Liver (tissue), 9 donors: ENCODE data around the gene SZT2. TPM values are rescaled to one million over a fixed set of nuclear protein-coding genes. Genes with fewer than 3 reads are reported as not detected.

Experiments
- DNase-seq: peaks from one replicate; pipeline ENCODE4 v3.0.0-alpha.2; 2017; ENCODE audit warnings: low spot score
- H3K27ac ChIP-seq, 2 donors: one replicate each; pipeline ENCODE4 v1.7.0; 2013; ENCODE audit warnings: inconsistent platforms in 2 of 2, low read length in 2 of 2, control low read depth in 1 of 2, low read depth in 1 of 2, mild to moderate bottlenecking in 1 of 2
- H3K27me3 ChIP-seq, 4 donors: one replicate each; pipeline versions ENCODE4 v1.6.1 to v1.7.0; 2013; ENCODE audit warnings: low read length in 3 of 4, inconsistent platforms in 1 of 4, mild to moderate bottlenecking in 1 of 4, moderate library complexity in 1 of 4; ENCODE audit not compliant: control insufficient read depth in 4 of 4, insufficient read depth in 4 of 4
- H3K36me3 ChIP-seq, 4 donors: one replicate each; pipeline versions ENCODE4 v1.6.1 to v1.7.0; 2013; ENCODE audit warnings: low read length in 3 of 4, mild to moderate bottlenecking in 3 of 4, low read depth in 1 of 4, moderate library complexity in 1 of 4; ENCODE audit not compliant: control insufficient read depth in 4 of 4, insufficient read depth in 3 of 4
- H3K4me1 ChIP-seq, 4 donors: one replicate each; pipeline versions ENCODE4 v1.6.1 to v1.7.0; 2013; ENCODE audit warnings: low read length in 3 of 4, mild to moderate bottlenecking in 3 of 4, moderate library complexity in 1 of 4; ENCODE audit not compliant: control insufficient read depth in 4 of 4, insufficient read depth in 4 of 4
- H3K4me3 ChIP-seq, 3 donors: one replicate each; pipeline versions ENCODE4 v1.6.1 to v1.7.0; 2013; ENCODE audit warnings: low read length in 3 of 3, control low read depth in 1 of 3, low read depth in 1 of 3, mild to moderate bottlenecking in 1 of 3
- H3K9ac ChIP-seq, 2 donors: one replicate each; pipeline ENCODE4 v1.7.0; 2013; ENCODE audit warnings: low read length in 2 of 2, mild to moderate bottlenecking in 2 of 2, moderate library complexity in 2 of 2, control low read depth in 1 of 2, low read depth in 1 of 2
- H3K9me3 ChIP-seq, 4 donors: one replicate each; pipeline versions ENCODE4 v1.6.1 to v1.7.0; 2013; ENCODE audit warnings: low read length in 3 of 4; ENCODE audit not compliant: control insufficient read depth in 4 of 4
- CTCF ChIP-seq: fragments of 150-350 bp; IDR thresholded peaks from 2 replicates; pipeline ENCODE4 v1.5.1; 2017; ENCODE audit warnings: improper control_type of control experiment, low read depth, low read length; ENCODE audit not compliant: missing input control
- EGR1 ChIP-seq, 2 donors: IDR thresholded peaks; 2 replicates each; pipeline ENCODE4 v1.6.1; 2016 to 2018; ENCODE audit warnings: antibody characterized with exemption in 2 of 2, low read depth in 2 of 2
- FOXA1 ChIP-seq: IDR thresholded peaks from 2 replicates; pipeline ENCODE4 v1.6.1; 2016; ENCODE audit warnings: antibody characterized with exemption
- FOXA2 ChIP-seq: IDR thresholded peaks from 2 replicates; pipeline ENCODE4 v1.6.1; 2016; ENCODE audit warnings: antibody characterized with exemption
- GABPA ChIP-seq, 2 donors: IDR thresholded peaks in 1 of 2; conservative IDR thresholded peaks in 1 of 2; 2 replicates each; pipeline ENCODE4 v1.6.1; 2016; ENCODE audit warnings: antibody characterized with exemption in 2 of 2, mild to moderate bottlenecking in 1 of 2, moderate library complexity in 1 of 2
- HNF4A ChIP-seq, 2 donors: conservative IDR thresholded peaks; 2 replicates each; pipeline ENCODE4 v1.6.1; 2016; ENCODE audit warnings: antibody characterized with exemption in 2 of 2, mild to moderate bottlenecking in 2 of 2
- HNF4G ChIP-seq: IDR thresholded peaks from 2 replicates; pipeline ENCODE4 v1.6.1; 2016; ENCODE audit warnings: antibody characterized with exemption
- JUND ChIP-seq, 2 donors: IDR thresholded peaks; 2 replicates each; pipeline ENCODE4 v1.6.1; 2016; ENCODE audit warnings: antibody characterized with exemption in 2 of 2
- MAX ChIP-seq: IDR thresholded peaks from 2 replicates; pipeline ENCODE4 v1.6.1; 2016; ENCODE audit warnings: antibody characterized with exemption
- NR2F2 ChIP-seq: IDR thresholded peaks from 2 replicates; pipeline ENCODE4 v1.6.1; 2016; ENCODE audit warnings: antibody characterized with exemption
- RAD21 ChIP-seq, 2 donors: IDR thresholded peaks; 2 replicates each; pipeline ENCODE4 v1.6.1; 2016; ENCODE audit warnings: antibody characterized with exemption in 2 of 2, mild to moderate bottlenecking in 2 of 2
- RXRA ChIP-seq, 2 donors: IDR thresholded peaks; 2 replicates each; pipeline ENCODE4 v1.6.1; 2017 to 2018; ENCODE audit warnings: antibody characterized with exemption in 2 of 2, mild to moderate bottlenecking in 1 of 2
- SP1 ChIP-seq: IDR thresholded peaks from 2 replicates; pipeline ENCODE4 v1.6.1; 2018; ENCODE audit warnings: antibody characterized with exemption, mild to moderate bottlenecking
- YY1 ChIP-seq: IDR thresholded peaks from 2 replicates; pipeline ENCODE4 v1.6.1; 2016; ENCODE audit warnings: antibody characterized with exemption, mild to moderate bottlenecking
- ZBTB33 ChIP-seq: IDR thresholded peaks from 2 replicates; pipeline ENCODE4 v1.6.1; 2016; ENCODE audit warnings: antibody characterized with exemption
- WGBS: extraction: QIAGEN DNeasy Blood & Tissue Kit; methylation state at CpG from one replicate; pipeline ENCODE4 v1.1.7; 2013; 5-methylcytosine and 5-hydroxymethylcytosine counted together
- polyA plus RNA-seq, 2 donors: library from polyadenylated mRNA; stranded (reverse) in 1 of 2; unstranded in 1 of 2; fragments of 200-250 nt in 1 of 2; fragments of >200 nt in 1 of 2; fragmentation: Nextera tagmentation in 1 of 2; extraction: Ambion mirVana in 1 of 2; gene quantifications; one replicate each; pipeline versions ENCODE4 v1.2.1 to v1.2.3, GENCODE V29; 2013 to 2015
- total RNA-seq, 2 donors: library from RNA; depleted of rRNA; stranded (reverse); fragments of >200 nt; gene quantifications; one replicate each; pipeline ENCODE4 v1.2.3, GENCODE V29; 2014
- TF ChIP-seq, protein P1 (sequence below): IDR thresholded peaks from 2 replicates; pipeline ENCODE4 v1.6.1; 2016; ENCODE audit warnings: antibody characterized with exemption, mild to moderate bottlenecking
- donor health status: healthy.
- donor health status: healthy.
- donor health status: healthy.
- donor health status: healthy.
- donor health status: healthy.

SZT2 gene
- total and polyA plus RNA-seq, 4 donors: 4.8 to 31.0 (median 11.9) TPM

DNA sequence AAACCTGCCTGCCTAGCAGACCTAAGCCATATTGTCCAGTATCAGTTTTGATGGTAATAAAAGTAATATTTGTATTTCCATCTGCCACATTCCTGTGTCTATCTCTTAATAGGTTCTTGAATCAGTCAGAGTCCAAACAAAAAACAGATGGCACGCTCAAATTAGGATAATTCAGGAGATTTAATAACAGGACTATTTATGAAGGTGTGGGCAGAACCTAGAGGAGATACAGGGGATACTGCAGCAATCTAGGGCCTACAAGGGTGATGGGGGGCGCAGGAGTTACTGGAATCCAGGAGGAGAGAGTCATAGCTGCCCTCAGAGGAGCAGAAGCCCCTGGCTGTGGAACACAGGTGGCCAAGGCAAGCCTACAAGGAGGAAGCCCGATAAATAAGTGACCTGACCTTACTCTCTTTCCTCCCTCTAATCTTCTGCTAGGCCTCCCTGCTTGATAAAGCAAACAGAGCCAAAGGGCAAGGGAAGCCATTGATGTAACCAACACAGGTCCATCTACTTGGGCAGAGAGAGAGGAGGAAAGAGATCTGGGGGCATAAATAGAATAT lies 75.9 kb downstream of the SZT2 start:
- Histone ChIP-seq H3K27ac (no peak overlapping the region), H3K27me3 (no peaks in the 10 kb centered on the region), H3K9me3 (no peaks in the 10 kb centered on the region), H3K36me3 (no peaks in the 10 kb centered on the region), H3K4me3 (no peak overlapping the region), H3K4me1 (peaks cover 0 to 2% (median 0%) of the 10 kb centered on the region in 4 donors), H3K9ac (no peak overlapping the region)
- TF ChIP-seq EGR1 (IDR thresholded peaks at IDR 0.05; ENCODE audit: low read depth in 2 of 2): no peak
- TF ChIP-seq, protein P1, sequence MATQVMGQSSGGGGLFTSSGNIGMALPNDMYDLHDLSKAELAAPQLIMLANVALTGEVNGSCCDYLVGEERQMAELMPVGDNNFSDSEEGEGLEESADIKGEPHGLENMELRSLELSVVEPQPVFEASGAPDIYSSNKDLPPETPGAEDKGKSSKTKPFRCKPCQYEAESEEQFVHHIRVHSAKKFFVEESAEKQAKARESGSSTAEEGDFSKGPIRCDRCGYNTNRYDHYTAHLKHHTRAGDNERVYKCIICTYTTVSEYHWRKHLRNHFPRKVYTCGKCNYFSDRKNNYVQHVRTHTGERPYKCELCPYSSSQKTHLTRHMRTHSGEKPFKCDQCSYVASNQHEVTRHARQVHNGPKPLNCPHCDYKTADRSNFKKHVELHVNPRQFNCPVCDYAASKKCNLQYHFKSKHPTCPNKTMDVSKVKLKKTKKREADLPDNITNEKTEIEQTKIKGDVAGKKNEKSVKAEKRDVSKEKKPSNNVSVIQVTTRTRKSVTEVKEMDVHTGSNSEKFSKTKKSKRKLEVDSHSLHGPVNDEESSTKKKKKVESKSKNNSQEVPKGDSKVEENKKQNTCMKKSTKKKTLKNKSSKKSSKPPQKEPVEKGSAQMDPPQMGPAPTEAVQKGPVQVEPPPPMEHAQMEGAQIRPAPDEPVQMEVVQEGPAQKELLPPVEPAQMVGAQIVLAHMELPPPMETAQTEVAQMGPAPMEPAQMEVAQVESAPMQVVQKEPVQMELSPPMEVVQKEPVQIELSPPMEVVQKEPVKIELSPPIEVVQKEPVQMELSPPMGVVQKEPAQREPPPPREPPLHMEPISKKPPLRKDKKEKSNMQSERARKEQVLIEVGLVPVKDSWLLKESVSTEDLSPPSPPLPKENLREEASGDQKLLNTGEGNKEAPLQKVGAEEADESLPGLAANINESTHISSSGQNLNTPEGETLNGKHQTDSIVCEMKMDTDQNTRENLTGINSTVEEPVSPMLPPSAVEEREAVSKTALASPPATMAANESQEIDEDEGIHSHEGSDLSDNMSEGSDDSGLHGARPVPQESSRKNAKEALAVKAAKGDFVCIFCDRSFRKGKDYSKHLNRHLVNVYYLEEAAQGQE: no peak
- TF ChIP-seq HNF4A (conservative IDR thresholded peaks at IDR 0.05): peak; percentile 25 to 32
- TF ChIP-seq CTCF: no peak
- TF ChIP-seq FOXA2: no peak
- no peak for TF ChIP-seq GABPA (IDR thresholded peaks at IDR 0.05 in 1 of 2, conservative IDR thresholded peaks at IDR 0.05 in 1 of 2)
- TF ChIP-seq RAD21 (IDR thresholded peaks at IDR 0.05): no peak
- no peak for TF ChIP-seq FOXA1
- no peak for TF ChIP-seq MAX
- peak; percentile 61 for TF ChIP-seq YY1
- no peak for TF ChIP-seq SP1
- TF ChIP-seq HNF4G: no peak
- no peak for TF ChIP-seq RXRA (IDR thresholded peaks at IDR 0.05)
- no peak for TF ChIP-seq ZBTB33
- DNase-seq: no peak
- WGBS: 69% methylated on average over 3 of the region's 3 CpGs

- no peak for DNase-seq
- Histone ChIP-seq H3K27me3 (no peaks in the 10 kb centered on the region), H3K9ac (no peak overlapping the region), H3K9me3 (no peaks in the 10 kb centered on the region), H3K27ac (no peak overlapping the region), H3K36me3 (no peaks in the 10 kb centered on the region), H3K4me1 (peaks cover 0 to 2% (median 0%) of the 10 kb centered on the region in 4 donors), H3K4me3 (no peak overlapping the region)
- TF ChIP-seq SP1: no peak
- no peak for TF ChIP-seq CTCF
- no peak for TF ChIP-seq ZBTB33
- no peak for TF ChIP-seq NR2F2
- TF ChIP-seq FOXA2: no peak
- no peak for TF ChIP-seq JUND (IDR thresholded peaks at IDR 0.05)
- 75% methylated on average over 2 of the region's 2 CpGs for WGBS
Measured at GRCh38 chr1:43466403-43466802, 76.7 kb downstream of the SZT2 start.
